HK-2 (cell line): ENCODE data around the gene ARHGAP44.

ENCODE experiments used
- DNase-seq: peaks from one replicate; pipeline ENCODE4 v3.0.0-alpha.2; 2018; ENCODE audit not compliant: unreplicated experiment

ARHGAP44 gene

GRCh38 chr17:13025258-13025627 is 235.9 kb downstream of the ARHGAP44 start:
- no peak for DNase-seq

- DNase-seq, result no peak
Measured at GRCh38 chr17:13025687-13026086, 236.4 kb downstream of the ARHGAP44 start.

- no peak for DNase-seq
Measured at GRCh38 chr17:13027246-13027645, 237.9 kb downstream of the ARHGAP44 start.

- DNase-seq, result no peak
Measured at GRCh38 chr17:13029340-13029739, 240.0 kb downstream of the ARHGAP44 start.

- no peak for DNase-seq
Measured at GRCh38 chr17:13030056-13030455, 240.8 kb downstream of the ARHGAP44 start.

- DNase-seq, result peak; percentile 45
Measured at GRCh38 chr17:13030459-13031300, 241.4 kb downstream of the ARHGAP44 start.

GRCh38 chr17:13031718-13032350 is 242.5 kb downstream of the ARHGAP44 start:
- peak; percentile 46 for DNase-seq

GRCh38 chr17:13035420-13035819 is 246.1 kb downstream of the ARHGAP44 start:
- no peak for DNase-seq

- no peak for DNase-seq
Measured at GRCh38 chr17:13036751-13037150, 247.5 kb downstream of the ARHGAP44 start.

GRCh38 chr17:13038931-13039665 is 249.8 kb downstream of the ARHGAP44 start:
- DNase-seq, result no peak
